H9 (cell line): ENCODE measurements around the gene ALG2. TPM values are rescaled to one million over a fixed set of nuclear protein-coding genes. Genes with fewer than 3 reads are reported as not detected.

ENCODE experiments used
- DNase-seq: peaks from one replicate; pipeline ENCODE4 v3.0.0-alpha.2; 2017
- H2AFZ ChIP-seq: one replicate; pipeline ENCODE4 v1.6.1; 2013; ENCODE audit warnings: mild to moderate bottlenecking, low read length, control low read depth, moderate library complexity
- H2AK5ac ChIP-seq: 2 replicates; pipeline ENCODE4 v1.6.1; 2013; ENCODE audit warnings: low read length, control low read depth, mixed read lengths; ENCODE audit not compliant: insufficient read length
- H2BK120ac ChIP-seq: one replicate; pipeline ENCODE4 v1.6.1; 2013; ENCODE audit warnings: low read depth, mild to moderate bottlenecking, low read length, control low read depth, inconsistent platforms; ENCODE audit not compliant: poor library complexity, severe bottlenecking
- H2BK12ac ChIP-seq: 2 replicates; pipeline ENCODE4 v1.6.1; 2013; ENCODE audit warnings: low read length, control low read depth, mixed read lengths, low read depth; ENCODE audit not compliant: insufficient read length
- H2BK15ac ChIP-seq: 2 replicates; pipeline ENCODE4 v1.6.1; 2013; ENCODE audit warnings: low read depth, low read length, control low read depth
- H2BK20ac ChIP-seq: one replicate; pipeline ENCODE4 v1.6.1; 2013; ENCODE audit warnings: low read depth, mild to moderate bottlenecking, low read length, control low read depth, inconsistent platforms; ENCODE audit not compliant: poor library complexity, severe bottlenecking
- H2BK5ac ChIP-seq: 2 replicates; pipeline ENCODE4 v1.6.1; 2013; ENCODE audit warnings: low read length, control low read depth, mixed read lengths; ENCODE audit not compliant: insufficient read length
- H3K14ac ChIP-seq: 2 replicates; pipeline ENCODE4 v1.6.1; 2013; ENCODE audit warnings: low read length, control low read depth; ENCODE audit not compliant: insufficient read depth
- H3K18ac ChIP-seq: 2 replicates; pipeline ENCODE4 v1.6.1; 2013; ENCODE audit warnings: low read depth, mild to moderate bottlenecking, mixed read lengths, low read length, control low read depth; ENCODE audit not compliant: insufficient read length
- H3K23ac ChIP-seq: 2 replicates; pipeline ENCODE4 v1.6.1; 2013; ENCODE audit warnings: low read length, control low read depth, mixed read lengths, low read depth; ENCODE audit not compliant: insufficient read length
- H3K23me2 ChIP-seq: 2 replicates; pipeline ENCODE4 v1.6.1; 2013; ENCODE audit warnings: low read depth, mild to moderate bottlenecking, mixed read lengths, low read length, control low read depth; ENCODE audit not compliant: insufficient read length, poor library complexity, severe bottlenecking
- H3K27ac ChIP-seq: 2 replicates; pipeline ENCODE4 v1.5.1; 2013; ENCODE audit warnings: low read length, control low read depth, mixed read lengths, low read depth; ENCODE audit not compliant: insufficient read length
- H3K27me3 ChIP-seq: 2 replicates; pipeline ENCODE4 v1.6.1; 2013; ENCODE audit warnings: low read length, control low read depth, inconsistent platforms; ENCODE audit not compliant: insufficient read depth
- H3K4ac ChIP-seq: 2 replicates; pipeline ENCODE4 v1.6.1; 2013; ENCODE audit warnings: low read depth, mild to moderate bottlenecking, control low read depth, inconsistent platforms, low read length, moderate library complexity
- H3K4me1 ChIP-seq: 2 replicates; pipeline ENCODE4 v1.6.1; 2013; ENCODE audit warnings: low read length, control low read depth, inconsistent platforms; ENCODE audit not compliant: insufficient read depth
- H3K4me2 ChIP-seq: 2 replicates; pipeline ENCODE4 v1.6.1; 2013; ENCODE audit warnings: low read length, control low read depth, mixed read lengths; ENCODE audit not compliant: insufficient read length, insufficient read depth
- H3K56ac ChIP-seq: 2 replicates; pipeline ENCODE4 v1.6.1; 2013; ENCODE audit warnings: low read depth, mild to moderate bottlenecking, mixed read lengths, low read length, control low read depth; ENCODE audit not compliant: insufficient read length
- H3K79me1 ChIP-seq: 2 replicates; pipeline ENCODE4 v1.6.1; 2013; ENCODE audit warnings: low read depth, mild to moderate bottlenecking, moderate library complexity, low read length, control low read depth, inconsistent platforms; ENCODE audit not compliant: insufficient read depth, poor library complexity, severe bottlenecking
- H3K79me2 ChIP-seq: 2 replicates; pipeline ENCODE4 v1.6.1; 2013; ENCODE audit warnings: low read length, control low read depth, inconsistent platforms; ENCODE audit not compliant: insufficient read depth
- H3K9ac ChIP-seq: 2 replicates; pipeline ENCODE4 v1.6.1; 2013; ENCODE audit warnings: low read length, control low read depth, mixed read lengths; ENCODE audit not compliant: insufficient read length; ENCODE audit errors: extremely low read depth
- H3K9me3 ChIP-seq: one replicate; pipeline ENCODE4 v1.6.1; 2013; ENCODE audit warnings: low read depth, low read length, inconsistent platforms; ENCODE audit not compliant: control insufficient read depth
- H3T11ph ChIP-seq: one replicate; pipeline ENCODE4 v1.6.1; 2013; ENCODE audit warnings: mild to moderate bottlenecking, low read length, control low read depth, inconsistent platforms
- H4K20me1 ChIP-seq: one replicate; pipeline ENCODE4 v1.6.1; 2013; ENCODE audit not compliant: control insufficient read depth, insufficient read length, insufficient read depth
- H4K5ac ChIP-seq: 2 replicates; pipeline ENCODE4 v1.6.1; 2013; ENCODE audit warnings: low read depth, mild to moderate bottlenecking, mixed read lengths, low read length, control low read depth; ENCODE audit not compliant: insufficient read length
- H4K8ac ChIP-seq: replicated peaks from 2 replicates; pipeline ENCODE4 v1.6.1; 2013; ENCODE audit warnings: low read length, control low read depth, mixed read lengths, low read depth; ENCODE audit not compliant: insufficient read length
- H4K91ac ChIP-seq: 2 replicates; pipeline ENCODE4 v1.6.1; 2013; ENCODE audit warnings: low read depth, mild to moderate bottlenecking, moderate library complexity, mixed read lengths, low read length, control low read depth; ENCODE audit not compliant: insufficient read length
- H3K27ac Mint-ChIP-seq, 3 experiments: 2 replicates in 2 of 3; 3 replicates in 1 of 3; pipeline ENCODE4 v1.8.0; 2020 to 2021; ENCODE audit warnings: mixed read lengths in 3 of 3, mild to moderate bottlenecking in 1 of 3, moderate library complexity in 1 of 3
- H3K27me3 Mint-ChIP-seq: 2 replicates; pipeline ENCODE4 v1.8.0; 2021; ENCODE audit warnings: low read depth, mild to moderate bottlenecking, moderate library complexity, mixed read lengths
- H3K36me3 Mint-ChIP-seq, 3 experiments: 2 replicates in 2 of 3; 3 replicates in 1 of 3; pipeline ENCODE4 v1.8.0; 2020 to 2021; ENCODE audit warnings: low read depth in 3 of 3, mixed read lengths in 3 of 3; ENCODE audit not compliant: insufficient read depth in 1 of 3
- H3K4me1 Mint-ChIP-seq, 2 experiments: 2 replicates each; pipeline ENCODE4 v1.8.0; 2020; ENCODE audit warnings: mixed read lengths in 2 of 2
- H3K4me3 Mint-ChIP-seq, 2 experiments: 2 replicates in 1 of 2; 3 replicates in 1 of 2; pipeline ENCODE4 v1.8.0; 2020 to 2021; ENCODE audit warnings: mild to moderate bottlenecking in 2 of 2, mixed read lengths in 2 of 2, moderate library complexity in 1 of 2
- H3K9me3 Mint-ChIP-seq, 2 experiments: 2 replicates in 1 of 2; 3 replicates in 1 of 2; pipeline ENCODE4 v1.8.0; 2020; ENCODE audit warnings: mild to moderate bottlenecking in 2 of 2, mixed read lengths in 2 of 2, moderate library complexity in 1 of 2
- CTCF ChIP-seq: fragments of 200-600 bp; sonication (generic); conservative IDR thresholded peaks from 3 replicates; pipeline ENCODE4 v1.8.0; 2021; ENCODE audit warnings: antibody characterized with exemption, mild to moderate bottlenecking
- WGBS: extraction: QIAGEN DNeasy Blood & Tissue Kit; methylation state at CpG from one replicate; pipeline ENCODE4 v1.1.7; 2013; ENCODE audit warnings: missing lambda C conversion rate, low lambda C conversion rate, mixed read lengths; ENCODE audit not compliant: insufficient read length; ENCODE audit errors: extremely low coverage; 5-methylcytosine and 5-hydroxymethylcytosine counted together
- total RNA-seq: library from RNA; stranded (reverse); gene quantifications from 2 replicates; pipeline ENCODE4 v1.2.1, GENCODE V29; 2021

ALG2 gene
- total RNA-seq, 1 experiment from 2014 or later: 30.1 TPM

- Histone ChIP-seq H2BK12ac (no peak overlapping the region), H3K56ac (no peak overlapping the region), H3T11ph (no peak overlapping the region), H3K14ac (no peak overlapping the region), H3K23ac (no peak overlapping the region), H2BK15ac (no peak overlapping the region), H4K91ac (no peak overlapping the region), H3K9me3 (no peaks in the 10 kb centered on the region), H3K23me2 (no peaks in the 10 kb centered on the region), H3K4me2 (no peak overlapping the region), H3K27ac (no peak overlapping the region), H3K4me1 (no peaks in the 10 kb centered on the region), H3K79me2 (no peaks in the 10 kb centered on the region), H3K4ac (no peak overlapping the region), H3K18ac (no peak overlapping the region), H2BK5ac (no peak overlapping the region), H3K27me3 (no peaks in the 10 kb centered on the region), H2AK5ac (no peak overlapping the region), H2BK20ac (no peak overlapping the region), H3K79me1 (no peaks in the 10 kb centered on the region), H3K9ac (no peak overlapping the region), H2AFZ (no peak overlapping the region), H4K8ac (no peak overlapping the region), H4K20me1 (no peaks in the 10 kb centered on the region), H2BK120ac (no peak overlapping the region), H4K5ac (no peak overlapping the region)
- DNase-seq: no peak
- no peaks in the 10 kb centered on the region for H3K36me3 Mint-ChIP-seq
- H3K9me3 Mint-ChIP-seq: no peaks in the 10 kb centered on the region; a peak in 1 of 5 replicates
- H3K27me3 Mint-ChIP-seq: peaks cover 1% of the 10 kb centered on the region; the same call in 1 of the 2 replicates
- H3K27ac Mint-ChIP-seq: no peak overlapping the region
- TF ChIP-seq CTCF: no peak
- peaks cover 3 to 16% of the 10 kb centered on the region in 2 experiments; a peak in 3 of 4 replicates for H3K4me1 Mint-ChIP-seq
- no CpG with 5 or more reads among the region's 1 CpG for WGBS
- H3K4me3 Mint-ChIP-seq: no peak overlapping the region
These were observed 33.9 kb upstream of the ALG2 start for GRCh38 chr9:99255651-99256050.
